ENCODE measurements around the gene KCNJ4.

DNA sequence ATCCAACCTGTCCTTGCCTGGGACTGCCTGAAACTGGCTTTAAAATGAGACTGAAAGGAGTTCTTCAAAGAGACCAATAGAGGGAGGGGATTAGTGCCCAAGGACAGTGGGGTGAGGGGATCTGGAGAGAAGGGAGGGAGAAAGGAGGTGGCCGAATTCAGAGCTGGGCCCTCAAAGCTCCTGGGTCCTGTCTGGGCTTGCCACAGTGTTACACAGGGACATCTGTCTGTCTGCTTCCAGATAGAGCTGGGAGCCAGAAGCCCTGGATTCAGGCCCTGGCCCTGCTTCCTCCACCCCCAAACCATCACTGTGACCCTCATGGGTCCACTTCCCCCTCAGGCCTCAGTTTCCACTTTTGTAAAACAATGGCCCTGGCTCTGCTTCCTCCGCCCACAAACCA is 3.6 kb downstream of the KCNJ4 start:
- TF ChIP-seq EZH2 (IDR thresholded peaks at IDR 0.05; ENCODE audit: low read length, unreplicated experiment), result no peak
- no peak for TF ChIP-seq CTCF (conservative IDR thresholded peaks at IDR 0.05; ENCODE audit: low read depth, low read length)
